Lower lobe of right lung (tissue), 2 donors: Measurements from ENCODE around the gene USP49. TPM values are rescaled to one million over a fixed set of nuclear protein-coding genes. Genes with fewer than 3 reads are reported as not detected.

ENCODE experiments used
- ATAC-seq, 2 donors: fragments of 200-7000 bp; cut with Tn5 transposase; one replicate each; pipeline ENCODE4 v1.9.1; 2020 to 2022; ENCODE audit warnings: mild to moderate bottlenecking in 2 of 2, moderate library complexity in 2 of 2
- DNase-seq: peaks from one replicate; pipeline ENCODE4 v3.0.0-alpha.2; 2020
- H3K27ac ChIP-seq: fragments of 200-600 bp; one replicate; pipeline ENCODE4 v1.8.0; 2022
- H3K27me3 ChIP-seq: fragments of 200-600 bp; one replicate; pipeline ENCODE4 v1.8.0; 2022; ENCODE audit warnings: low read depth
- H3K36me3 ChIP-seq: fragments of 200-600 bp; one replicate; pipeline ENCODE4 v1.8.0; 2022; ENCODE audit warnings: mild to moderate bottlenecking
- H3K4me1 ChIP-seq: fragments of 200-600 bp; one replicate; pipeline ENCODE4 v1.8.0; 2022
- H3K4me3 ChIP-seq: fragments of 200-600 bp; one replicate; pipeline ENCODE4 v1.8.0; 2022; ENCODE audit warnings: mild to moderate bottlenecking
- H3K9me3 ChIP-seq: fragments of 200-600 bp; one replicate; pipeline ENCODE4 v1.8.0; 2022
- CTCF ChIP-seq: fragments of 200-600 bp; IDR thresholded peaks from one replicate; pipeline ENCODE4 v1.8.0; 2022; ENCODE audit warnings: antibody characterized with exemption, mild to moderate bottlenecking
- intact Hi-C: fragments of 100-400 bp; cut with DNase I; formaldehyde crosslinking; loops from one replicate; pipeline ENCODE4 v1.11.0; 2022
- total RNA-seq: library from RNA; stranded (reverse); fragmentation: NEBNext Ultra II Directional; extraction: Animal tissue kit (Norgen Biotek cat#: 25700); gene quantifications from one replicate; pipeline ENCODE4 v1.2.1, GENCODE V29; 2021
- donor health status: DM: no; HTN: yes; CAD: no; lungs with severe emphysema.

The USP49 gene
- total RNA-seq, 1 donor from 2014 or later = 3.9 TPM

GRCh38 chr6:41859356-41859755 is 35.8 kb downstream of the USP49 start:
- intact Hi-C loops = no loop called here
- no peak for ATAC-seq
- no peaks in the 10 kb centered on the region for H3K36me3 ChIP-seq
- H3K27ac ChIP-seq = no peak overlapping the region
- no peak for TF ChIP-seq CTCF
- H3K9me3 ChIP-seq = no peaks in the 10 kb centered on the region
- no peaks in the 10 kb centered on the region for H3K27me3 ChIP-seq
- no peaks in the 10 kb centered on the region for H3K4me1 ChIP-seq
- no peak for DNase-seq
- no peak overlapping the region for H3K4me3 ChIP-seq

DNA sequence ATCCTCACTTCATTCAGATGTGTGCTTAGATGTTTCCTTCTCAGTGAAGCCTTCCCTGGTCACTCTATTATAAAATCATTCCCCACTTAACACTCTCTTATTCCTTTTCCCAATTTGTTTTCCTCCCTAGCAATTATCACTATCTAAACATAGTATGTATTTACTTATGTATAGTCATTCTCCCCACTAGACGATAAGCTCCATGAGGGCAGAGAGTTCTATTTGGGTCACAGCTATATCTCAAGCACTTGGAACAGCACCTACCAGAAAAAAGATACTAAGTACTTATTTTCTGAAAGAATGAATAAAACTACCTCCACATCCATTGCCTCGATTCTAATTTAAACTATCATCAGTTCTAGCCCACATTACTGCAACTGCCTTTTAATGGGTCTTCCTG is 36.5 kb downstream of the USP49 start:
- H3K27me3 ChIP-seq = no peaks in the 10 kb centered on the region
- H3K4me3 ChIP-seq = no peak overlapping the region
- no peaks in the 10 kb centered on the region for H3K4me1 ChIP-seq
- intact Hi-C loops = no loop called here
- no peak for TF ChIP-seq CTCF
- ATAC-seq (no peak), DNase-seq (no peak)
- no peaks in the 10 kb centered on the region for H3K36me3 ChIP-seq
- no peak overlapping the region for H3K27ac ChIP-seq
- H3K9me3 ChIP-seq = no peaks in the 10 kb centered on the region

- ATAC-seq (no peak), DNase-seq (no peak)
- intact Hi-C loops = no loop called here
- no peaks in the 10 kb centered on the region for H3K9me3 ChIP-seq
- H3K27ac ChIP-seq = no peak overlapping the region
- no peaks in the 10 kb centered on the region for H3K36me3 ChIP-seq
- peaks cover 13% of the 10 kb centered on the region for H3K4me1 ChIP-seq
- H3K4me3 ChIP-seq = no peak overlapping the region
- H3K27me3 ChIP-seq = no peaks in the 10 kb centered on the region
- no peak for TF ChIP-seq CTCF
Observed at GRCh38 chr6:41850861-41851260, 44.3 kb downstream of the USP49 start.

DNA sequence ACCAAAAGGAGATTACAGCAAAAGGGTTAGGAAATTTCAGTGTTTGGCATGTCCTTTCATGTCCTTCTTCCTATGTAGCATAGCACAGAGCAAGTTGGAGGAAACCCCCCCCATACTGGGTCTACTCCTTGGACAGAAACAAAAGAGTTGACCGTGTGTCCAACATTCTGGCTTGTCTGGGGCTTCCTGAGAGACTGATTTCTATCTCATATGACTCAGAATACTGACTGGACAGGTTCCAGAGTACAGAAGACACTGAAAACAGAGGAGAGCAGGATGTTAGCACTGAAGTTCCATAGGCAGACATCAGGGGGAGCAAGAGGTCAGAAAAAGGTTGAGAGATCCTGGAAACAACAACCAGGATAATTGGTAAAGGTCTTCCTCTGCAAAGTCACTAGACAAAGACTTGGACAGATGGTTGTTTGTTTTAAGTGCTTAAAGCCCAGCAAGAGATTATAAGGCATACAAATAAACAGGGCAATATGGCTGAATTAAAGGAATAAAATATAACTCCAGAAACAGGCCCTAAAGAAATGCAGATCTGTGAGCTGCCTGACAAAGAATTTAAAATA is 48.4 kb downstream of the USP49 start:
- DNase-seq = no peak
- Histone ChIP-seq H3K36me3 (no peaks in the 10 kb centered on the region), H3K4me1 (peaks cover 13% of the 10 kb centered on the region), H3K27ac (peak overlapping the region; percentile 40), H3K4me3 (no peak overlapping the region), H3K27me3 (no peaks in the 10 kb centered on the region), H3K9me3 (no peaks in the 10 kb centered on the region)
- ATAC-seq = peak; percentile 91 to 94
- intact Hi-C loops = no loop called here
- peak; percentile 85 for TF ChIP-seq CTCF

GRCh38 chr6:41843178-41843577 is 52.0 kb downstream of the USP49 start:
- no peak overlapping the region for H3K27ac ChIP-seq
- no peak overlapping the region for H3K4me3 ChIP-seq
- ATAC-seq (no peak), DNase-seq (no peak)
- intact Hi-C loops = no loop called here
- no peaks in the 10 kb centered on the region for H3K9me3 ChIP-seq
- H3K36me3 ChIP-seq = no peaks in the 10 kb centered on the region
- H3K4me1 ChIP-seq = peaks cover 13% of the 10 kb centered on the region
- H3K27me3 ChIP-seq = no peaks in the 10 kb centered on the region
- no peak for TF ChIP-seq CTCF

DNA sequence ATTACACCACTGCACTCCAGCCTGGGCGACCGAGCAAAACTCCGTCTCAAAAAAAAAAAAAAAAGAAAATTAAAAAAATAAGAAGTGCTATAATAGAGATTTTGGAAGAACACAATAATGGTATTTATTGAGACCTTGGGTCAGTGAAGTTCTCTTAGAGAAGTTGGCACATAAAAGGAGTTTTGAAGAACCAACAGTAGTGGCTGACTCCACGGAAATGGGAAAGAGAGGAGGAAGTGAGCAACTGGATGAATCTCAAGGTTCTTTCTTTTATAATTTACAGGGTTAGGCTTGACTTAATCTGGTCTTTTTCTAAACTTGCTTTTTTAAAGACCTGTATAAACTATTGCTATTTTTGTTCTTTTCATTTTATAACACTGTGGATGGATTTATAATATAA is 54.8 kb downstream of the USP49 start:
- Histone ChIP-seq H3K9me3 (no peaks in the 10 kb centered on the region), H3K4me1 (no peaks in the 10 kb centered on the region), H3K27ac (no peak overlapping the region), H3K27me3 (no peaks in the 10 kb centered on the region), H3K36me3 (no peaks in the 10 kb centered on the region), H3K4me3 (no peak overlapping the region)
- ATAC-seq = no peak
- no peak for DNase-seq
- intact Hi-C loops = no loop called here
- TF ChIP-seq CTCF = no peak
